HCT116 (cell line): ENCODE measurements around the gene RGS8. TPM values are rescaled to one million over a fixed set of nuclear protein-coding genes. Genes with fewer than 3 reads are reported as not detected.

Experiments
- ATAC-seq: fragments of 200-7000 bp; cut with Tn5 transposase; 2 replicates; pipeline ENCODE4 v1.9.1; 2020; ENCODE audit warnings: mild to moderate bottlenecking, moderate library complexity
- BruUV-seq: library from RNA; stranded (reverse); fragments of 400-500 nt; replicated peaks from 2 replicates; lab custom pipeline; 2021; lab: Mats Ljungman, UMichigan
- CTCF ChIA-PET: fragments of 300-600 bp; sonication (Branson Sonifier 250); formaldehyde crosslinking; loops from one replicate; lab custom pipeline; 2021; ENCODE audit warnings: antibody characterized with exemption; lab: Charles Lee
- POLR2A ChIA-PET: fragments of 300-600, 350-600 bp; sonication (Branson Sonifier 250); formaldehyde crosslinking; loops from one replicate; lab custom pipeline; 2021; ENCODE audit warnings: antibody characterized with exemption; lab: Charles Lee
- RAD21 ChIA-PET, 2 experiments: fragments of 300-600 bp; sonication (Branson Sonifier 250); formaldehyde crosslinking; loops; one replicate each; lab custom pipeline; 2023; ENCODE audit warnings: low total read pairs in 2 of 2; ENCODE audit not compliant: uncharacterized antibody in 2 of 2, unreplicated experiment in 2 of 2, low non-redundant PET in 1 of 2; lab: Charles Lee
- DNase-seq: peaks from one replicate; pipeline ENCODE4 v3.0.0-alpha.2; 2010; ENCODE audit warnings: low read depth, low spot score
- H2AFZ ChIP-seq: fragments of 200-600 bp; shearing (Covaris generic), sonication (generic); 2 replicates; pipeline ENCODE4 v1.6.1; 2017; ENCODE audit warnings: low read depth, mixed run types, mixed read lengths, antibody characterized with exemption, low read length; ENCODE audit not compliant: poor library complexity, severe bottlenecking
- H3K27ac ChIP-seq: 2 replicates; pipeline ENCODE4 v1.5.1; 2012; ENCODE audit warnings: low read depth, low read length
- H3K27me3 ChIP-seq: fragments of 200-600 bp; sonication (generic); 2 replicates; pipeline ENCODE4 v1.6.1; 2016; ENCODE audit warnings: mixed run types, low read length, mixed read lengths; ENCODE audit not compliant: insufficient read depth
- H3K36me3 ChIP-seq, 2 experiments: fragments of 200-500 bp in 1 of 2; fragments of 200-600 bp in 1 of 2; sonication (Bioruptor generic) in 1 of 2; sonication (generic) in 1 of 2; 2 replicates each; pipeline versions ENCODE4 v1.5.1 to v1.6.1; 2014 to 2016; ENCODE audit warnings: low read length in 2 of 2, inconsistent platforms in 1 of 2, mixed read lengths in 1 of 2, mixed run types in 1 of 2; ENCODE audit not compliant: insufficient read depth in 2 of 2, control insufficient read depth in 1 of 2
- H3K4me1 ChIP-seq, 2 experiments: fragments of 200-600 bp in 1 of 2; sonication (generic) in 1 of 2; 2 replicates each; pipeline versions ENCODE4 v1.5.1 to v1.6.1; 2012 to 2017; ENCODE audit warnings: low read length in 2 of 2, inconsistent platforms in 1 of 2, mild to moderate bottlenecking in 1 of 2, mixed read lengths in 1 of 2, mixed run types in 1 of 2, moderate library complexity in 1 of 2; ENCODE audit not compliant: insufficient read depth in 2 of 2, control insufficient read depth in 1 of 2
- H3K4me2 ChIP-seq: fragments of 200-600 bp; sonication (generic); 2 replicates; pipeline ENCODE4 v1.6.1; 2017; ENCODE audit warnings: mixed run types, low read length, mixed read lengths
- H3K4me3 ChIP-seq, 2 experiments: fragments of 200-600 bp in 1 of 2; sonication (generic) in 1 of 2; replicated peaks in 1 of 2; 2 replicates each; pipeline ENCODE4 v1.5.1; 2011 to 2016; ENCODE audit warnings: low read length in 2 of 2, control low read depth in 1 of 2, low read depth in 1 of 2, mild to moderate bottlenecking in 1 of 2, mixed read lengths in 1 of 2, mixed run types in 1 of 2
- H3K79me2 ChIP-seq: fragments of 200-600 bp; sonication (generic); 2 replicates; pipeline ENCODE4 v1.6.1; 2017; ENCODE audit warnings: mild to moderate bottlenecking, mixed run types, low read length, moderate library complexity, mixed read lengths; ENCODE audit not compliant: insufficient read depth
- H3K9ac ChIP-seq: fragments of 200-600 bp; sonication (generic); 2 replicates; pipeline ENCODE4 v1.6.1; 2016; ENCODE audit warnings: low read length, mixed read lengths
- H3K9me2 ChIP-seq: fragments of 200-600 bp; sonication (generic), shearing (Covaris generic); 2 replicates; pipeline ENCODE4 v1.6.1; 2017; ENCODE audit warnings: mixed run types, mild to moderate bottlenecking, moderate library complexity; ENCODE audit not compliant: insufficient read depth
- H3K9me3 ChIP-seq, 2 experiments: fragments of 200-500 bp in 1 of 2; fragments of 200-600 bp in 1 of 2; sonication (Bioruptor generic) in 1 of 2; sonication (generic) in 1 of 2; 2 replicates each; pipeline ENCODE4 v1.6.1; 2014 to 2017; ENCODE audit warnings: low read length in 2 of 2, mixed read lengths in 2 of 2, inconsistent platforms in 1 of 2, low read depth in 1 of 2, mild to moderate bottlenecking in 1 of 2, mixed run types in 1 of 2, moderate library complexity in 1 of 2; ENCODE audit not compliant: control insufficient read depth in 1 of 2, insufficient read depth in 1 of 2
- H4K20me1 ChIP-seq: fragments of 200-600 bp; sonication (generic), shearing (Covaris generic); 2 replicates; pipeline ENCODE4 v1.6.1; 2017; ENCODE audit warnings: mixed run types, mild to moderate bottlenecking, moderate library complexity; ENCODE audit not compliant: insufficient read depth
- ELF1 ChIP-seq: IDR thresholded peaks from 2 replicates; pipeline ENCODE4 v1.6.1; 2012; ENCODE audit warnings: low read depth, borderline replicate concordance
- EZH2 ChIP-seq: fragments of 200-600 bp; sonication (generic); IDR thresholded peaks from 2 replicates; pipeline ENCODE4 v1.6.1; 2017; ENCODE audit warnings: antibody characterized with exemption, mixed run types
- EZH2phosphoT487 ChIP-seq: fragments of 200-600 bp; IDR thresholded peaks from 2 replicates; pipeline ENCODE4 v1.6.1; 2018; ENCODE audit warnings: antibody characterized with exemption, borderline replicate concordance
- POLR2A ChIP-seq: IDR thresholded peaks from 2 replicates; pipeline ENCODE4 v1.7.0; 2011; ENCODE audit warnings: borderline replicate concordance; ENCODE audit not compliant: insufficient read depth, insufficient read length; ENCODE audit errors: extremely low read depth
- POLR2AphosphoS5 ChIP-seq: IDR thresholded peaks from 2 replicates; pipeline ENCODE4 v1.6.1; 2011; ENCODE audit warnings: mild to moderate bottlenecking, low read depth, low read length, moderate library complexity
- SIN3A ChIP-seq: IDR thresholded peaks from 2 replicates; pipeline ENCODE4 v1.6.1; 2012; ENCODE audit warnings: low read depth
- SP1 ChIP-seq: IDR thresholded peaks from 2 replicates; pipeline ENCODE4 v1.6.1; 2012; ENCODE audit warnings: low read depth
- TCF7L2 ChIP-seq: IDR thresholded peaks from 2 replicates; pipeline ENCODE4 v1.7.0; 2011; ENCODE audit warnings: borderline replicate concordance, inconsistent platforms; ENCODE audit not compliant: insufficient read depth, insufficient read length; ENCODE audit errors: extremely low read depth
- ZFX ChIP-seq: fragments of 450-650 bp; IDR thresholded peaks from 2 replicates; pipeline ENCODE4 v1.6.1; 2017
- ZNF274 ChIP-seq: fragments of 200-500 bp; sonication (Bioruptor generic); IDR thresholded peaks from 2 replicates; pipeline ENCODE4 v1.6.1; 2014; ENCODE audit warnings: mild to moderate bottlenecking, low read depth, low read length, inconsistent platforms
- intact Hi-C: fragments of 100-400 bp; cut with micrococcal nuclease; formaldehyde crosslinking; loops from 2 replicates; pipeline ENCODE4 v1.10.0; 2022
- total RNA-seq: library from RNA; stranded (reverse); gene quantifications from one replicate; pipeline ENCODE4 v1.2.1, GENCODE V29; 2021; ENCODE audit not compliant: unreplicated experiment
- TF ChIP-seq, protein P1 (sequence below), 3 experiments: fragments of 200-600 bp in 1 of 3; sonication (generic) in 1 of 3; IDR thresholded peaks in 2 of 3; conservative IDR thresholded peaks in 1 of 3; 2 replicates each; pipeline ENCODE4 v1.5.1; 2012 to 2017; ENCODE audit warnings: low read depth in 2 of 3, low read length in 2 of 3, antibody characterized with exemption in 1 of 3, borderline replicate concordance in 1 of 3, control low read depth in 1 of 3, mild to moderate bottlenecking in 1 of 3, mixed read lengths in 1 of 3, mixed run types in 1 of 3, moderate library complexity in 1 of 3; ENCODE audit not compliant: insufficient read depth in 1 of 3
- TF ChIP-seq, protein P2 (sequence below): IDR thresholded peaks from 2 replicates; pipeline ENCODE4 v1.6.1; 2012
- TF ChIP-seq, protein P3 (sequence below): IDR thresholded peaks from 2 replicates; pipeline ENCODE4 v1.6.1; 2011; ENCODE audit warnings: mild to moderate bottlenecking, low read length, moderate library complexity; ENCODE audit not compliant: insufficient replicate concordance; ENCODE audit errors: extremely low read depth

The RGS8 gene
- total RNA-seq, 1 experiment from 2014 or later = not detected

DNA sequence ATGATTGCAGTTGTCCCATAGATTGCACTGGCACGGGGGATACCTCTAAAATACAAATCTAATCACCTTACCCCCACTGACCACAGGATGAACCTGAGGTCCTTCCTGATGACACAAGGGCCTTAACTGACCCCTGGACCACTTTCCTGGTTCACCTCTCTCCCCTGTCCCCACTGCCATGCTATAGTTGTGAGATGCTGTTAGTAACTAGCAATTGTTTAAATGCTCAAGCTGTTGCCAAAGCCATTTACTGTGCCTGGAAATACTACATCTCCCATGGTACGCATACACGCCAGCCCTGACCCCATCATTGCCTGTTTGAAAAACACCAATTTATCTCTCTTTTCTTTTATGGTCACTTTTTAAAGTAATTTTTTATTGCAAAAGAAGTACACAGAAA, 29.1 kb upstream of the RGS8 start:
- Histone ChIP-seq H2AFZ (no peak overlapping the region), H3K9me2 (no peaks in the 10 kb centered on the region), H3K4me1 (no peaks in the 10 kb centered on the region), H3K36me3 (no peaks in the 10 kb centered on the region), H3K79me2 (no peaks in the 10 kb centered on the region), H3K9me3 (no peaks in the 10 kb centered on the region), H3K9ac (no peak overlapping the region), H3K27ac (no peak overlapping the region), H3K27me3 (no peaks in the 10 kb centered on the region), H4K20me1 (no peaks in the 10 kb centered on the region), H3K4me3 (no peak overlapping the region), H3K4me2 (no peak overlapping the region)
- TF ChIP-seq EZH2phosphoT487 = no peak
- TF ChIP-seq SIN3A = no peak
- no peak for TF ChIP-seq EZH2
- TF ChIP-seq, protein P1, sequence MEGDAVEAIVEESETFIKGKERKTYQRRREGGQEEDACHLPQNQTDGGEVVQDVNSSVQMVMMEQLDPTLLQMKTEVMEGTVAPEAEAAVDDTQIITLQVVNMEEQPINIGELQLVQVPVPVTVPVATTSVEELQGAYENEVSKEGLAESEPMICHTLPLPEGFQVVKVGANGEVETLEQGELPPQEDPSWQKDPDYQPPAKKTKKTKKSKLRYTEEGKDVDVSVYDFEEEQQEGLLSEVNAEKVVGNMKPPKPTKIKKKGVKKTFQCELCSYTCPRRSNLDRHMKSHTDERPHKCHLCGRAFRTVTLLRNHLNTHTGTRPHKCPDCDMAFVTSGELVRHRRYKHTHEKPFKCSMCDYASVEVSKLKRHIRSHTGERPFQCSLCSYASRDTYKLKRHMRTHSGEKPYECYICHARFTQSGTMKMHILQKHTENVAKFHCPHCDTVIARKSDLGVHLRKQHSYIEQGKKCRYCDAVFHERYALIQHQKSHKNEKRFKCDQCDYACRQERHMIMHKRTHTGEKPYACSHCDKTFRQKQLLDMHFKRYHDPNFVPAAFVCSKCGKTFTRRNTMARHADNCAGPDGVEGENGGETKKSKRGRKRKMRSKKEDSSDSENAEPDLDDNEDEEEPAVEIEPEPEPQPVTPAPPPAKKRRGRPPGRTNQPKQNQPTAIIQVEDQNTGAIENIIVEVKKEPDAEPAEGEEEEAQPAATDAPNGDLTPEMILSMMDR (IDR thresholded peaks at IDR 0.05 in 2 of 3, conservative IDR thresholded peaks at IDR 0.05 in 1 of 3; ENCODE audit: borderline replicate concordance in 1 of 3, insufficient read depth in 1 of 3, low read depth in 2 of 3, low read length in 2 of 3) = no peak
- TF ChIP-seq ELF1 = no peak
- intact Hi-C loops = no loop called here
- ChIA-PET CTCF (no interaction called here), RAD21 (no interaction called here), POLR2A (no interaction called here)
- DNase-seq = no peak
- no TSS peak for BruUV-seq
- ATAC-seq = no peak

DNA sequence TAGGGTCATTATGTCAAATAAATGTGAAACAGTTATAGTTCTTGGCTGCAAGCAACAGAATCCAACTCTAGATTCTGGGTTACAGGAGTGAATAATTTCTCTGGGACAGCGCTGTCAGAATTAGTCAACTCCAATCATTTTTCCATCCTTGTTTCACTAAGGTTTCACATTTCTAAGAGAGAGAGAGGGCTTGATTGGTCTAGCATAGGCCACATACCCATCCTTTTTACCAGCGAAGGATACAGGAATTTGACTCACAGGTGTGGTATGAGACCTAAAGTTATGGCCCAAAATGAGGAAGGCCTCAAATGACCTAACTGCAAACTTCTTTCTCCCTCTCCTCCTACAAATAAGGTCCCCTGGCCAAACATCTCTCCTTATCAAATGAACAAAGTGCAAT, 25.5 kb upstream of the RGS8 start:
- Histone ChIP-seq H3K9me3 (no peaks in the 10 kb centered on the region), H2AFZ (no peak overlapping the region), H3K4me1 (no peaks in the 10 kb centered on the region), H3K4me3 (no peak overlapping the region), H3K36me3 (no peaks in the 10 kb centered on the region), H3K27me3 (no peaks in the 10 kb centered on the region), H3K79me2 (no peaks in the 10 kb centered on the region), H4K20me1 (no peaks in the 10 kb centered on the region), H3K4me2 (no peak overlapping the region), H3K9me2 (no peaks in the 10 kb centered on the region), H3K27ac (no peak overlapping the region), H3K9ac (no peak overlapping the region)
- DNase-seq (no peak), ATAC-seq (no peak)
- CTCF ChIA-PET = no interaction called here
- POLR2A ChIA-PET = no interaction called here
- intact Hi-C loops = no loop called here
- TF ChIP-seq ELF1 (no peak), POLR2A (no peak), ZFX (no peak), EZH2phosphoT487 (no peak), TCF7L2 (no peak), ZNF274 (no peak), SP1 (no peak), POLR2AphosphoS5 (no peak)
- TF ChIP-seq, protein P2, sequence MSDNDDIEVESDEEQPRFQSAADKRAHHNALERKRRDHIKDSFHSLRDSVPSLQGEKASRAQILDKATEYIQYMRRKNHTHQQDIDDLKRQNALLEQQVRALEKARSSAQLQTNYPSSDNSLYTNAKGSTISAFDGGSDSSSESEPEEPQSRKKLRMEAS = no peak
- TF ChIP-seq, protein P3, sequence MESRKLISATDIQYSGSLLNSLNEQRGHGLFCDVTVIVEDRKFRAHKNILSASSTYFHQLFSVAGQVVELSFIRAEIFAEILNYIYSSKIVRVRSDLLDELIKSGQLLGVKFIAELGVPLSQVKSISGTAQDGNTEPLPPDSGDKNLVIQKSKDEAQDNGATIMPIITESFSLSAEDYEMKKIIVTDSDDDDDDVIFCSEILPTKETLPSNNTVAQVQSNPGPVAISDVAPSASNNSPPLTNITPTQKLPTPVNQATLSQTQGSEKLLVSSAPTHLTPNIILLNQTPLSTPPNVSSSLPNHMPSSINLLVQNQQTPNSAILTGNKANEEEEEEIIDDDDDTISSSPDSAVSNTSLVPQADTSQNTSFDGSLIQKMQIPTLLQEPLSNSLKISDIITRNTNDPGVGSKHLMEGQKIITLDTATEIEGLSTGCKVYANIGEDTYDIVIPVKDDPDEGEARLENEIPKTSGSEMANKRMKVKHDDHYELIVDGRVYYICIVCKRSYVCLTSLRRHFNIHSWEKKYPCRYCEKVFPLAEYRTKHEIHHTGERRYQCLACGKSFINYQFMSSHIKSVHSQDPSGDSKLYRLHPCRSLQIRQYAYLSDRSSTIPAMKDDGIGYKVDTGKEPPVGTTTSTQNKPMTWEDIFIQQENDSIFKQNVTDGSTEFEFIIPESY = no peak
- no TSS peak for BruUV-seq
- RAD21 ChIA-PET = no interaction called here
